ENCODE data around the gene SFT2D3. TPM values are rescaled to one million over a fixed set of nuclear protein-coding genes. Genes with fewer than 3 reads are reported as not detected.

SFT2D3 gene
- total and polyA plus RNA-seq, 2 donors (not counting 1 experiment from before 2014, with no cell fraction given) = 3.5 to 14.2 TPM

DNA sequence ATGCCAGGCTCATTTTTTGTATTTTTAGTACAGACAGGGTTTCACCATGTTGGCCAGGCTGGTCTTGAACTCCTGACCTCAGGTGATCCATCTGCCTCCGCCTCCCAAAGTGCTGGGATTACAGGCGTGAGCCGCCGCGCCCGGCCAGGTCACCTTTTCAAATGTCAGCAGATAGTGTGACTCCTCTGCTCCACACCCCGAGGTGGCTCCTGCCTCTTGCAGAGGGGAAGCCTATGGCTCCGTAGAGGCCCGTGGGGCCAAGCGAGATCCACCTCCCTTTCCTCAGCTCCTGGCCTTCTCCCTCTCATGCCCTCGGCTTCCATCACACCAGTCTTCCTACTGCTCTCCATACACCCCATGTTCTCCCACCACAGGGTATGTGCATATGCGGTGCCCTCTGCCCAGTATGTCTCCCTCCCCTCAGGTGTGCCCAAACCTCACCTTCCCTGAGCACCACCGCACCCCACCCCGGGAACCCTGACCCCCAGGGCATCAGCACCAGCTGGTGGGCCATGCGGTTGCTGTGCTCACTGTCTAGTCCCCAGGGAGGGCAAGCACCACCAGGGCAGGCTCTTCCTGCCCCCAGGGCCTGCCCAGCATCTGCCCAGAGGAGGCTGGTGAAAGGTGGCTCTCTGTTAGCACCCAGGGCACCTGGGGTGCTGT lies 44.6 kb upstream of the SFT2D3 start:
- H3K4me3 Mint-ChIP-seq = no peak overlapping the region
- Histone ChIP-seq H3K27me3 (replicated peaks in 1 of 4; ENCODE audit: control extremely low read depth in 1 of 4, control insufficient read depth in 3 of 4, insufficient read depth in 4 of 4, low read length in 3 of 4) (peaks cover 0 to 3% (median under 1%) of the 10 kb centered on the region in 4 experiments), H3K4me1 (ENCODE audit: control insufficient read depth in 2 of 2, insufficient read depth in 2 of 2, low read length in 2 of 2) (peaks cover 14 to 25% of the 10 kb centered on the region in 2 donors), H3K27ac (ENCODE audit: low read length in 2 of 2) (no peak overlapping the region), H4K20me1 (ENCODE audit: control insufficient read depth, insufficient read depth, low read length, poor library complexity, severe bottlenecking) (no peaks in the 10 kb centered on the region), H3K9me3 (ENCODE audit: control extremely low read depth in 1 of 3, control insufficient read depth in 2 of 3, insufficient read depth in 1 of 3, low read length in 2 of 3) (peaks cover 0 to 15% (median 0%) of the 10 kb centered on the region in 3 donors), H3K9ac (ENCODE audit: low read length) (no peak overlapping the region), H3K36me3 (replicated peaks in 1 of 2; ENCODE audit: control extremely low read depth in 1 of 2, control insufficient read depth in 1 of 2, extremely low read depth in 1 of 2, insufficient read depth in 2 of 2, low read length in 1 of 2) (no peaks in the 10 kb centered on the region), H3K79me2 (ENCODE audit: control insufficient read depth, insufficient read depth, low read length) (no peaks in the 10 kb centered on the region), H3K4me2 (replicated peaks; ENCODE audit: low read depth, low read length, poor library complexity, severe bottlenecking) (no peak overlapping the region), H2AFZ (ENCODE audit: insufficient read depth, low read depth, low read length, poor library complexity, severe bottlenecking) (no peak overlapping the region), H3K4me3 (ENCODE audit: control extremely low read depth in 1 of 5, extremely low read depth in 1 of 5, insufficient read depth in 1 of 5, low read depth in 2 of 5, low read length in 4 of 5) (no peak overlapping the region)
- H3K4me1 Mint-ChIP-seq = peaks cover 25% of the 10 kb centered on the region
- CTCF ChIA-PET = interaction anchor here (2.1 kb wide), 1 partner anchor 65 kb away, joined by 11 read pairs; no protein-coding TSS in a partner anchor
- ATAC-seq (ENCODE audit: low read depth) = no peak
- no peak for DNase-seq
- no peaks in the 10 kb centered on the region for H3K9me3 Mint-ChIP-seq (ENCODE audit: insufficient read depth)
- no peak for TF ChIP-seq EZH2 (IDR thresholded peaks at IDR 0.05; ENCODE audit: borderline replicate concordance, insufficient read depth, low read depth, low read length, poor library complexity, severe bottlenecking)
- TF ChIP-seq, protein P1, sequence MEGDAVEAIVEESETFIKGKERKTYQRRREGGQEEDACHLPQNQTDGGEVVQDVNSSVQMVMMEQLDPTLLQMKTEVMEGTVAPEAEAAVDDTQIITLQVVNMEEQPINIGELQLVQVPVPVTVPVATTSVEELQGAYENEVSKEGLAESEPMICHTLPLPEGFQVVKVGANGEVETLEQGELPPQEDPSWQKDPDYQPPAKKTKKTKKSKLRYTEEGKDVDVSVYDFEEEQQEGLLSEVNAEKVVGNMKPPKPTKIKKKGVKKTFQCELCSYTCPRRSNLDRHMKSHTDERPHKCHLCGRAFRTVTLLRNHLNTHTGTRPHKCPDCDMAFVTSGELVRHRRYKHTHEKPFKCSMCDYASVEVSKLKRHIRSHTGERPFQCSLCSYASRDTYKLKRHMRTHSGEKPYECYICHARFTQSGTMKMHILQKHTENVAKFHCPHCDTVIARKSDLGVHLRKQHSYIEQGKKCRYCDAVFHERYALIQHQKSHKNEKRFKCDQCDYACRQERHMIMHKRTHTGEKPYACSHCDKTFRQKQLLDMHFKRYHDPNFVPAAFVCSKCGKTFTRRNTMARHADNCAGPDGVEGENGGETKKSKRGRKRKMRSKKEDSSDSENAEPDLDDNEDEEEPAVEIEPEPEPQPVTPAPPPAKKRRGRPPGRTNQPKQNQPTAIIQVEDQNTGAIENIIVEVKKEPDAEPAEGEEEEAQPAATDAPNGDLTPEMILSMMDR (IDR thresholded peaks at IDR 0.05) = no peak
- 82% methylated on average over 15 of the region's 15 CpGs for WGBS (ENCODE audit: insufficient coverage)
- peaks cover 12% of the 10 kb centered on the region for H3K27me3 Mint-ChIP-seq
- H3K27ac Mint-ChIP-seq = no peak overlapping the region
- POLR2A ChIA-PET = no interaction called here
- intact Hi-C loops (cut with micrococcal nuclease) = no loop called here

DNA sequence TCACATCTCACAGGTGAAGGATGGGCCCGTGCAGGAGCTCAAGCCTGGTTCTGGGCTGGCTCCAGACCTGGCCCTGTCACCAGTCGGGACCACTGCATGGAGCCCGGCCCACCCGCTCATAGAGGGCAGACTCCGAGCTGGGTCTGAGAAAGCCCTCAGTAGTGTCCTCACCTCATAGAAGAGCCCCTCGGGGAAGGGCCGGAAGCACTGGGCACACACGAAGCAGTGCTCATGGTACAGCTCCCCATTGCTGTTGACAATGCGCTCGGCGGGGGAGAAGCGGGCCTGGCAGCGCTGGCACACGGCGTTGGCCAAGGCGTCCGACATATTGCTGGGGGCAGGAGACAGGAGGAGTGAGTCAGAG lies 44.1 kb upstream of the SFT2D3 start:
- Mint-ChIP-seq H3K4me3 (no peak overlapping the region), H3K9me3 (ENCODE audit: insufficient read depth) (no peaks in the 10 kb centered on the region), H3K4me1 (peaks cover 19% of the 10 kb centered on the region), H3K27ac (no peak overlapping the region), H3K27me3 (peaks cover 17% of the 10 kb centered on the region)
- H3K27ac ChIP-seq (ENCODE audit: low read length in 2 of 2) = no peak overlapping the region
- TF ChIP-seq, protein P1 (IDR thresholded peaks at IDR 0.05) = no peak
- no peak for TF ChIP-seq EZH2 (IDR thresholded peaks at IDR 0.05; ENCODE audit: borderline replicate concordance, insufficient read depth, low read depth, low read length, poor library complexity, severe bottlenecking)
- peaks cover 8 to 20% of the 10 kb centered on the region in 2 donors for H3K4me1 ChIP-seq (ENCODE audit: control insufficient read depth in 2 of 2, insufficient read depth in 2 of 2, low read length in 2 of 2)
- CTCF ChIA-PET = interaction anchor here (1.4 to 2.1 kb wide), 2 partner anchors 7 to 66 kb away, joined by 3 to 11 read pairs; no protein-coding TSS in a partner anchor
- no peak overlapping the region for H2AFZ ChIP-seq (ENCODE audit: insufficient read depth, low read depth, low read length, poor library complexity, severe bottlenecking)
- WGBS (ENCODE audit: insufficient coverage) = 93% methylated on average over 17 of the region's 17 CpGs
- H3K4me3 ChIP-seq (ENCODE audit: control extremely low read depth in 1 of 5, extremely low read depth in 1 of 5, insufficient read depth in 1 of 5, low read depth in 2 of 5, low read length in 4 of 5) = no peak overlapping the region
- H3K4me2 ChIP-seq (replicated peaks; ENCODE audit: low read depth, low read length, poor library complexity, severe bottlenecking) = no peak overlapping the region
- H3K9me3 ChIP-seq (ENCODE audit: control extremely low read depth in 1 of 3, control insufficient read depth in 2 of 3, insufficient read depth in 1 of 3, low read length in 2 of 3) = peaks cover 0 to 15% (median 0%) of the 10 kb centered on the region in 3 donors
- intact Hi-C loops (cut with micrococcal nuclease) = no loop called here
- POLR2A ChIA-PET = interaction anchor here (0.6 kb wide), 1 partner anchor 19 kb away, joined by 5 read pairs; no protein-coding TSS in a partner anchor
- peaks cover 0 to 7% (median 3%) of the 10 kb centered on the region in 4 experiments for H3K27me3 ChIP-seq (replicated peaks in 1 of 4; ENCODE audit: control extremely low read depth in 1 of 4, control insufficient read depth in 3 of 4, insufficient read depth in 4 of 4, low read length in 3 of 4)
- no peaks in the 10 kb centered on the region for H4K20me1 ChIP-seq (ENCODE audit: control insufficient read depth, insufficient read depth, low read length, poor library complexity, severe bottlenecking)
- DNase-seq = no peak
- no peaks in the 10 kb centered on the region for H3K79me2 ChIP-seq (ENCODE audit: control insufficient read depth, insufficient read depth, low read length)
- no peaks in the 10 kb centered on the region for H3K36me3 ChIP-seq (replicated peaks in 1 of 2; ENCODE audit: control extremely low read depth in 1 of 2, control insufficient read depth in 1 of 2, extremely low read depth in 1 of 2, insufficient read depth in 2 of 2, low read length in 1 of 2)
- ATAC-seq (ENCODE audit: low read depth) = no peak
- H3K9ac ChIP-seq (ENCODE audit: low read length) = no peak overlapping the region
